ENCODE data around the gene SDK2. TPM values are rescaled to one million over a fixed set of nuclear protein-coding genes. Genes with fewer than 3 reads are reported as not detected.

The SDK2 gene
- total and polyA plus RNA-seq, 9 of the 15 experiments (the other 6 are each of a cell fraction or from before 2014, with no cell fraction given), result 0.04 TPM; not detected in 8

DNA sequence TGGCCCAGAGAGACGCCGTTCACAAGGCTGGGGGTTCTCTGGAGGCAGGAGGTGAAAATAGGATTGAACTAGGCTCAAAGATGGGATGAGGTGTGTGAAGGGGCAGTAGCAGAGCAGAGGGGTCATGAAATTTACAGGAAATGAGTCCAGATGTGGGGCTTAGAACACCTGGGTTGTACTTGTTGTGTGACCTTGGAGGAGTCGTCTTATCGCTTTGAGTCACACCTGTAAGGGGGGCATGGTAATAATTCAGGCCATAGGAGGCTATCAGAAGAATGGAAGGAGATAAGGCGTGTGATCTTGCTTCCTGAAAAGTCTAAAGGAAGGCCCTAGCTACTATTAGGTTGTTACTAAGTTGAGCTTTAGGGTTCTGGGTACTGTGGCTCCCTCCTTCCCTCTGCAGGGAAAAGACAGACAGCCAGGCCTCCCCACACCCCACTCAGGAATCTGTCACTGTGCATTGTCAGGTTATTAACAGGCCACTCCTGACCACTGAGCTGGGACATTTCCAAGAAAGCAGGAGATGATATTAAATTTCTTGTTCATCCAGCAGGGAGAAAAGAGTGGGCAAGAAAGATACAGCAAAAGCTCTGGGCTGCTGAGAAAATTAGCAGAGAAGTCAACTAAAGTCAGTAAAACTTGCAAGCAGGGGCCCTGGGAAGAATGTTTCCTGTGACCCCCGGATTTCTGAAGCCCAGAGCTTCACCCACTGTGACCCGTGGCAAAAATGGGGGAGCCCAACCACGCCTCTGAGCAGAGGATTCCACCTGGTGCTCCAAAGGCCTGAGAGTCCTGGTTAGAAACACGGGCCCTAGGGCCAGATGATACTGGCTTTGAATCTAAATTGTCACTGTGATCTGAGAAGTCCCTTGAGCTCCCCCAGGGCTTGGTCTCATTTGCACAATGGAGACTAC is 326.5 kb downstream of the SDK2 start (continued):
- TF ChIP-seq, protein P1, sequence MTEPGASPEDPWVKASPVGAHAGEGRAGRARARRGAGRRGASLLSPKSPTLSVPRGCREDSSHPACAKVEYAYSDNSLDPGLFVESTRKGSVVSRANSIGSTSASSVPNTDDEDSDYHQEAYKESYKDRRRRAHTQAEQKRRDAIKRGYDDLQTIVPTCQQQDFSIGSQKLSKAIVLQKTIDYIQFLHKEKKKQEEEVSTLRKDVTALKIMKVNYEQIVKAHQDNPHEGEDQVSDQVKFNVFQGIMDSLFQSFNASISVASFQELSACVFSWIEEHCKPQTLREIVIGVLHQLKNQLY (CRISPR knock-in tag; conservative IDR thresholded peaks at IDR 0.05), result no peak
- TF ChIP-seq ARNT (IDR thresholded peaks at IDR 0.05) (no peak), BRF1 (IDR thresholded peaks at IDR 0.05; ENCODE audit: borderline replicate concordance, extremely low read depth, insufficient read length) (no peak), KLF1 (tag; IDR thresholded peaks at IDR 0.05) (no peak), ZNF561 (CRISPR knock-in tag; conservative IDR thresholded peaks at IDR 0.05) (no peak), RHOXF2B (CRISPR knock-in tag; conservative IDR thresholded peaks at IDR 0.05) (no peak), MCM7 (IDR thresholded peaks at IDR 0.05) (no peak), SMARCB1 (IDR thresholded peaks at IDR 0.05; ENCODE audit: insufficient read length, low read depth) (no peak), CBFA2T3 (IDR thresholded peaks at IDR 0.05) (peak; percentile 76), STAT5B (CRISPR knock-in tag; IDR thresholded peaks at IDR 0.05) (no peak), ZNF696 (CRISPR knock-in tag; conservative IDR thresholded peaks at IDR 0.05) (no peak), KAT8 (IDR thresholded peaks at IDR 0.05; ENCODE audit: low read depth) (no peak), NFIC (IDR thresholded peaks at IDR 0.05) (0 out of 2 replicates have a peak, but pooled peaks have one; percentile 9), MTF1 (CRISPR knock-in tag; IDR thresholded peaks at IDR 0.05; ENCODE audit: borderline replicate concordance) (no peak), RUNX1 (IDR thresholded peaks at IDR 0.05; ENCODE audit: low read depth) (no peak), TAF1 (IDR thresholded peaks at IDR 0.05; ENCODE audit: control insufficient read depth, extremely low read depth, insufficient read depth, low read length, severe bottlenecking) (no peak), HEY1 (CRISPR knock-in tag; IDR thresholded peaks at IDR 0.05; ENCODE audit: borderline replicate concordance) (no peak), ZNF644 (tag; IDR thresholded peaks at IDR 0.05; ENCODE audit: low read depth) (no peak)
- TF ChIP-seq, protein P2, sequence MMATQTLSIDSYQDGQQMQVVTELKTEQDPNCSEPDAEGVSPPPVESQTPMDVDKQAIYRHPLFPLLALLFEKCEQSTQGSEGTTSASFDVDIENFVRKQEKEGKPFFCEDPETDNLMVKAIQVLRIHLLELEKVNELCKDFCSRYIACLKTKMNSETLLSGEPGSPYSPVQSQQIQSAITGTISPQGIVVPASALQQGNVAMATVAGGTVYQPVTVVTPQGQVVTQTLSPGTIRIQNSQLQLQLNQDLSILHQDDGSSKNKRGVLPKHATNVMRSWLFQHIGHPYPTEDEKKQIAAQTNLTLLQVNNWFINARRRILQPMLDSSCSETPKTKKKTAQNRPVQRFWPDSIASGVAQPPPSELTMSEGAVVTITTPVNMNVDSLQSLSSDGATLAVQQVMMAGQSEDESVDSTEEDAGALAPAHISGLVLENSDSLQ (IDR thresholded peaks at IDR 0.05), result peak; percentile 26; the same call in 1 of the 2 replicates
- TF ChIP-seq, protein P3, sequence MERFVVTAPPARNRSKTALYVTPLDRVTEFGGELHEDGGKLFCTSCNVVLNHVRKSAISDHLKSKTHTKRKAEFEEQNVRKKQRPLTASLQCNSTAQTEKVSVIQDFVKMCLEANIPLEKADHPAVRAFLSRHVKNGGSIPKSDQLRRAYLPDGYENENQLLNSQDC (CRISPR knock-in tag; IDR thresholded peaks at IDR 0.05), result no peak
- TF ChIP-seq, protein P4, sequence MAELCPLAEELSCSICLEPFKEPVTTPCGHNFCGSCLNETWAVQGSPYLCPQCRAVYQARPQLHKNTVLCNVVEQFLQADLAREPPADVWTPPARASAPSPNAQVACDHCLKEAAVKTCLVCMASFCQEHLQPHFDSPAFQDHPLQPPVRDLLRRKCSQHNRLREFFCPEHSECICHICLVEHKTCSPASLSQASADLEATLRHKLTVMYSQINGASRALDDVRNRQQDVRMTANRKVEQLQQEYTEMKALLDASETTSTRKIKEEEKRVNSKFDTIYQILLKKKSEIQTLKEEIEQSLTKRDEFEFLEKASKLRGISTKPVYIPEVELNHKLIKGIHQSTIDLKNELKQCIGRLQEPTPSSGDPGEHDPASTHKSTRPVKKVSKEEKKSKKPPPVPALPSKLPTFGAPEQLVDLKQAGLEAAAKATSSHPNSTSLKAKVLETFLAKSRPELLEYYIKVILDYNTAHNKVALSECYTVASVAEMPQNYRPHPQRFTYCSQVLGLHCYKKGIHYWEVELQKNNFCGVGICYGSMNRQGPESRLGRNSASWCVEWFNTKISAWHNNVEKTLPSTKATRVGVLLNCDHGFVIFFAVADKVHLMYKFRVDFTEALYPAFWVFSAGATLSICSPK (IDR thresholded peaks at IDR 0.05; ENCODE audit: borderline replicate concordance), result no peak
- TF ChIP-seq, protein P5, sequence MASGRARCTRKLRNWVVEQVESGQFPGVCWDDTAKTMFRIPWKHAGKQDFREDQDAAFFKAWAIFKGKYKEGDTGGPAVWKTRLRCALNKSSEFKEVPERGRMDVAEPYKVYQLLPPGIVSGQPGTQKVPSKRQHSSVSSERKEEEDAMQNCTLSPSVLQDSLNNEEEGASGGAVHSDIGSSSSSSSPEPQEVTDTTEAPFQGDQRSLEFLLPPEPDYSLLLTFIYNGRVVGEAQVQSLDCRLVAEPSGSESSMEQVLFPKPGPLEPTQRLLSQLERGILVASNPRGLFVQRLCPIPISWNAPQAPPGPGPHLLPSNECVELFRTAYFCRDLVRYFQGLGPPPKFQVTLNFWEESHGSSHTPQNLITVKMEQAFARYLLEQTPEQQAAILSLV (tag; IDR thresholded peaks at IDR 0.05), result no peak

All from K562 (cell line).